Esophagus muscularis mucosa (tissue), 4 donors: ENCODE results near the gene MINPP1.

ENCODE experiments used
- EP300 ChIP-seq: sonication (generic); formaldehyde crosslinking; IDR thresholded peaks from one replicate; pipeline ENCODE4 v1.6.1; 2017; ENCODE audit warnings: antibody characterized with exemption
- POLR2A ChIP-seq: fragments of 450-650 bp; IDR thresholded peaks from one replicate; pipeline ENCODE4 v1.6.1; 2017; ENCODE audit warnings: antibody characterized with exemption, moderate library complexity, mild to moderate bottlenecking, low read depth
- POLR2AphosphoS5 ChIP-seq, 2 donors: sonication (generic); formaldehyde crosslinking; IDR thresholded peaks; one replicate each; pipeline ENCODE4 v1.6.1; 2017; ENCODE audit warnings: antibody characterized with exemption in 2 of 2
- TF ChIP-seq, protein P1 (sequence below), 3 experiments: fragments of 200-600 bp in 2 of 3; fragments of 450-650 bp in 1 of 3; sonication (generic) in 2 of 3; IDR thresholded peaks; one replicate each; pipeline ENCODE4 v1.5.1; 2017 to 2019; ENCODE audit warnings: antibody characterized with exemption in 3 of 3, mild to moderate bottlenecking in 2 of 3, moderate library complexity in 1 of 3

DNA sequence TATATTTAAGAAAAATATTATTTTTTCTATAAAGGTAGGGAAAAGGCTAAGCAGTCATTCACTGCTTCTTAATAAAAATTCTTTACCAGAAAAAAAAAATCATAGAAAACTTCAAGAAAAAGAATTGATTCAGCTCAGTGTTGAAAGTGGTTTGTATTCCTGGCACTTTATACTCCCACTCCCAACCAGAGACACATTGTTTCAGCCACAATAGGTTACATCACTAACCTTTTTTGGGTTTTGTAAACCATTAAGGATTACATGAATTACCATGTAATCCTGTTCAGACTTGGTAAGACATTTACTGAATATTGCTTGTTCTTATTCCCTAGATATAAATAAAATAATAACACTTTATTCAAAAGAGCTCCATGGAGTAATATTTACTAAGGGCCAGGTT, 46.6 kb downstream of the MINPP1 start:
- TF ChIP-seq, protein P1, sequence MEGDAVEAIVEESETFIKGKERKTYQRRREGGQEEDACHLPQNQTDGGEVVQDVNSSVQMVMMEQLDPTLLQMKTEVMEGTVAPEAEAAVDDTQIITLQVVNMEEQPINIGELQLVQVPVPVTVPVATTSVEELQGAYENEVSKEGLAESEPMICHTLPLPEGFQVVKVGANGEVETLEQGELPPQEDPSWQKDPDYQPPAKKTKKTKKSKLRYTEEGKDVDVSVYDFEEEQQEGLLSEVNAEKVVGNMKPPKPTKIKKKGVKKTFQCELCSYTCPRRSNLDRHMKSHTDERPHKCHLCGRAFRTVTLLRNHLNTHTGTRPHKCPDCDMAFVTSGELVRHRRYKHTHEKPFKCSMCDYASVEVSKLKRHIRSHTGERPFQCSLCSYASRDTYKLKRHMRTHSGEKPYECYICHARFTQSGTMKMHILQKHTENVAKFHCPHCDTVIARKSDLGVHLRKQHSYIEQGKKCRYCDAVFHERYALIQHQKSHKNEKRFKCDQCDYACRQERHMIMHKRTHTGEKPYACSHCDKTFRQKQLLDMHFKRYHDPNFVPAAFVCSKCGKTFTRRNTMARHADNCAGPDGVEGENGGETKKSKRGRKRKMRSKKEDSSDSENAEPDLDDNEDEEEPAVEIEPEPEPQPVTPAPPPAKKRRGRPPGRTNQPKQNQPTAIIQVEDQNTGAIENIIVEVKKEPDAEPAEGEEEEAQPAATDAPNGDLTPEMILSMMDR (IDR thresholded peaks at IDR 0.05): no peak
- TF ChIP-seq POLR2A (no peak), EP300 (no peak), POLR2AphosphoS5 (IDR thresholded peaks at IDR 0.05) (no peak)
